ENCODE data around the gene COPG1.
"Not testable (repeated sequence)": the region's sequence is repeated elsewhere in the genome, so short reads cannot be mapped to it uniquely, and the experiment has no call there.

The COPG1 gene
- 77.2 to 142 reads per million in 2 donors for total RNA-seq

GRCh38 chr3:129249284-129250065 lies at the start of gene COPG1:
COPG1 (plus strand) TSS chr3:129249606; CDS start chr3:129249710, 104 bp downstream.
- DNase-seq: peak; percentile 78

- DNase-seq: no peak
Observed at GRCh38 chr3:129204473-129204872, 44.9 kb upstream of the COPG1 start.

GRCh38 chr3:129205109-129205832 lies 44.1 kb upstream of the COPG1 start:
- DNase-seq: no peak

- DNase-seq: no peak
Observed at GRCh38 chr3:129207479-129207878, 41.9 kb upstream of the COPG1 start.

GRCh38 chr3:129211345-129211744 lies 38.1 kb upstream of the COPG1 start:
- no peak for DNase-seq

- DNase-seq: no peak
Observed at GRCh38 chr3:129211772-129212171, 37.6 kb upstream of the COPG1 start.

- no peak for DNase-seq
Observed at GRCh38 chr3:129213238-129213637, 36.2 kb upstream of the COPG1 start.

- no peak for DNase-seq
Observed at GRCh38 chr3:129218742-129219141, 30.7 kb upstream of the COPG1 start.

GRCh38 chr3:129224387-129224786 lies 25.0 kb upstream of the COPG1 start:
- not testable (repeated sequence) for DNase-seq

GRCh38 chr3:129224984-129225393 lies 24.4 kb upstream of the COPG1 start:
- no peak for DNase-seq

GRCh38 chr3:129226374-129226773 lies 23.0 kb upstream of the COPG1 start:
- no peak for DNase-seq

- DNase-seq: no peak
Observed at GRCh38 chr3:129228891-129229585, 20.4 kb upstream of the COPG1 start.

GRCh38 chr3:129230311-129231019 lies 18.9 kb upstream of the COPG1 start:
- no peak for DNase-seq

GRCh38 chr3:129231331-129232119 lies 17.9 kb upstream of the COPG1 start:
- no peak for DNase-seq

GRCh38 chr3:129233538-129233937 lies 15.9 kb upstream of the COPG1 start:
- no peak for DNase-seq

- no peak for DNase-seq
Observed at GRCh38 chr3:129234441-129234840, 15.0 kb upstream of the COPG1 start.

GRCh38 chr3:129235344-129235917 lies 14.0 kb upstream of the COPG1 start:
- no peak for DNase-seq

- no peak for DNase-seq
Observed at GRCh38 chr3:129238945-129239705, 10.3 kb upstream of the COPG1 start.

- DNase-seq: no peak
Observed at GRCh38 chr3:129239991-129240390, 9.4 kb upstream of the COPG1 start.

GRCh38 chr3:129240436-129240835 lies 9.0 kb upstream of the COPG1 start:
- DNase-seq: no peak

- no peak for DNase-seq
Observed at GRCh38 chr3:129245141-129245540, 4.3 kb upstream of the COPG1 start.

All from T-helper 9 cell (primary cell).